Measurements from ENCODE around the gene SLC17A9. TPM values are rescaled to one million over a fixed set of nuclear protein-coding genes. Genes with fewer than 3 reads are reported as not detected.

Gene SLC17A9
- total and polyA plus RNA-seq, 7 donors = 0.32 to 1.0 (median 0.88) TPM

DNA sequence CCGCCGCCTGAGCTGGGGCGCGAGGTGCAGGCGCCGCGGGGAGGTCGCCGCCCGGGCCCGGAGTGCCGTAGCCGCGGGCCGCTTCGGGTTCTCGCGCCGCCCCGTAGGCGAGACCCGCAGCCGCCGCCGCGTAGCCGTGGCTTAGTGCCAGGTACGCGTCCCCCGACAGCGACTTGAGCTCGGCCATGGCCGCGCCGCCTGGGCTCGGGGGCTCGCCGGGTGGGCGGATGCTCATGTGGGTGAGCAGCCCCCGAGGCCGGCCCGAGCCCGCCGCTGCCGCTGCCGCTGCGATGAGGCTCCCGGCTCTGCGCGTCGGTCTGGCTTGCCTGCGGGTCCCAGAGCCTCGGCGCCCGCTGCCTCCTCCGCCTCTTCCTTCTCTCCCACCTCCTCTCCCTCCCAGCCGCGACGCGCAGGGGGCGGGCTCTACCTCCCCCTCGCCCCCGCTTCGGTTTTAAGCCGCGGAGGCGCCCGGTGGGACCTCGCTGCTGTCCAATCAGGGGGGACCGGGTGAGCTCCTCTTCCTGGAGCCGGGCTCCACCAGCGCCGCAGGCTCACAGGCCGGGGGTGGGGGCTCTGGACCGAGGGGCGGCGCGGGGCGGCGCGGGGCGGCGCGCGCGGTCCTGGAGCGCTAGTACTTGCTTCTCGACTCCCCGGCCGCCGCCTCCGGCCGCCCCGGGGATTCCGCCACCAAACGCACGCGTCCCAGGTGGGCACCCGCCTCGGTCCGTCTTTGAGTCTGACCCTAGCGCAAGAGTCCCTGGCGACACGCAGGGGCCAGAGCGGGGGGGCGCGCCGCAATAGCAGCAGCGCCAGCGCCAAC lies 54.2 kb downstream of the SLC17A9 start, which contains the start of gene BHLHE23:
Gene BHLHE23, minus strand, starts transcription at position 425 of the 820 bp plus-strand sequence. Its CDS starts 190 bp downstream, at position 235.
- no peak for DNase-seq
- no peaks in the 10 kb centered on the region for H3K4me1 ChIP-seq

DNA sequence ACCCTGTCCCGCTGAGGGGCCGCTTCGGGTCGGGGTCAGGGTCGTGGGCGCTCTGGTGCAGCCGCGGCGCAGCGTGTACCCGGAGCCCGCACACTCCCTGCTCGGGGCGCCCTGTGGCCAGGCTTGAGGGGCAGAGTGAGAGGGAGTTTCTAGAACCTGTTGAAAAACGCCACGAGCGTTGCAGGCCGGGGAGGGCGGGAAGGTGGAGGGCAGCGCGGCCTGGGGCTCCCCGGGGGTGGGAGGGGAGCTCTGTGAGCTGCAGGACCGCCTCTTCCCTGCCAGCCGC lies 54.8 kb downstream of the SLC17A9 start:
- ATAC-seq (no peak), DNase-seq (no peak)
- Histone ChIP-seq H3K4me3 (no peak overlapping the region), H3K27me3 (ENCODE audit: insufficient read depth in 3 of 3, low read length in 2 of 3) (peaks cover 0 to 99% (median 43%) of the 10 kb centered on the region in 3 donors), H3K27ac (no peak overlapping the region), H3K36me3 (ENCODE audit: insufficient read depth in 1 of 2, low read depth in 1 of 2) (no peaks in the 10 kb centered on the region), H3K4me1 (no peaks in the 10 kb centered on the region), H3K9me3 (no peaks in the 10 kb centered on the region)
- WGBS, 3 donors = 2 to 6% (median 4%) methylated on average over 19 to 24 of the region's 24 CpGs
- TF ChIP-seq, protein P1, sequence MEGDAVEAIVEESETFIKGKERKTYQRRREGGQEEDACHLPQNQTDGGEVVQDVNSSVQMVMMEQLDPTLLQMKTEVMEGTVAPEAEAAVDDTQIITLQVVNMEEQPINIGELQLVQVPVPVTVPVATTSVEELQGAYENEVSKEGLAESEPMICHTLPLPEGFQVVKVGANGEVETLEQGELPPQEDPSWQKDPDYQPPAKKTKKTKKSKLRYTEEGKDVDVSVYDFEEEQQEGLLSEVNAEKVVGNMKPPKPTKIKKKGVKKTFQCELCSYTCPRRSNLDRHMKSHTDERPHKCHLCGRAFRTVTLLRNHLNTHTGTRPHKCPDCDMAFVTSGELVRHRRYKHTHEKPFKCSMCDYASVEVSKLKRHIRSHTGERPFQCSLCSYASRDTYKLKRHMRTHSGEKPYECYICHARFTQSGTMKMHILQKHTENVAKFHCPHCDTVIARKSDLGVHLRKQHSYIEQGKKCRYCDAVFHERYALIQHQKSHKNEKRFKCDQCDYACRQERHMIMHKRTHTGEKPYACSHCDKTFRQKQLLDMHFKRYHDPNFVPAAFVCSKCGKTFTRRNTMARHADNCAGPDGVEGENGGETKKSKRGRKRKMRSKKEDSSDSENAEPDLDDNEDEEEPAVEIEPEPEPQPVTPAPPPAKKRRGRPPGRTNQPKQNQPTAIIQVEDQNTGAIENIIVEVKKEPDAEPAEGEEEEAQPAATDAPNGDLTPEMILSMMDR (IDR thresholded peaks at IDR 0.05) = no peak
- intact Hi-C loops (cut with DNase I) = loop anchor here in 1 of 2 donors (5.0 kb wide), 1 partner anchor 135 kb away; no protein-coding TSS in a partner anchor

More for the DNA sequence above, 54.2 kb downstream of the SLC17A9 start, which contains the start of gene BHLHE23:
- intact Hi-C loops (cut with DNase I) = loop anchor here in 1 of 2 donors (5.0 kb wide), 1 partner anchor 134 kb away; no protein-coding TSS in a partner anchor
- Histone ChIP-seq H3K27ac (no peak within 1 kb of the TSS), H3K27me3 (ENCODE audit: insufficient read depth in 3 of 3, low read length in 2 of 3) (peaks cover 0 to 100% (median 43%) of the 10 kb centered on the region in 3 donors), H3K9me3 (no peaks in the 10 kb centered on the region), H3K36me3 (ENCODE audit: insufficient read depth in 1 of 2, low read depth in 1 of 2) (no peaks in the 10 kb centered on the region), H3K4me3 (no peak within 1 kb of the TSS)
- no peak for ATAC-seq
- TF ChIP-seq, protein P1 (IDR thresholded peaks at IDR 0.05) = no peak
- 1 to 2% (median 1%) methylated on average over 68 to 110 of the region's 110 CpGs for WGBS, 3 donors

DNA sequence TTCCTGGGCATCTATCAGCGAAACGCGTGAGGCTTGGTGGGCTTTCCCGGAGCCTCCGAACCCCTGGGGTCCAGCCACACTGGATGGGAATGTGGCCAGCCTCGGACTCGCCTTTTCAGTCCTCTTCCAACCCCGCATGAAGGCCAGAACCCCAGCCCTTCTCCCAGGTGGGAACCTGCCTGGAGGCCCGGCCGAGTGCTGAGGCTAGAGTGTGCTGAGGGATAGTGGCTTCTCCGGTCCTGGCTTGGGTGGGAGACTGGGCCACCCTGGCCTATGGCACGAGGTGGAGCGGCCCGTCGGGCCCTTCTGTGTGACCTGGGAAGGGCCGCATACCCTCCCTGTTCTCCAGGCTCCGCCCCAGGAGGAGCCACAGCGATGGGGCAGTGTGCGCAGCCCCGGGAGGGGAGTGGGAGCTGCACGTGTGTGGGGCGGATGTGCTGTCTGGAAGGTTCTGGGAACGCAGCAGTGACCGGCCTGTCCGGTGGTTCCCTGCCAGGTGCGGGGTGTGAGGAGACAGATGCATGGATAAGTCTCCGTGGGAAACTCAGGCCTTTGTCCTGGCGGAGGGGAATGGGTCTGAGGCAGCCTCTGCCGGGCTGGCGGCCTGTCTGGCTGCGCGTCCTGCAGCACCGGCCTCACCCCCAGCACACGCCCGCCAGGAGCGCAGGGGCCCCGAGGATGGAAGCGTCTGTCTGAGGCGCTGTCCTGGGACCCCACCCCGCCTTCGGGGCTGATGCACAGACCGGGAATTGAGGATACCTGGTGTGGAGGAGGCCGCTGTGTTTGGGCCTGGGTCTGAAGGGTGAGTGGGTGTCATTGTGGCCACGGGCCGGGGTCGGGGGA lies 55.4 kb downstream of the SLC17A9 start:
- WGBS, 3 donors = 20 to 27% (median 21%) methylated on average over 31 to 46 of the region's 46 CpGs
- TF ChIP-seq, protein P1 (IDR thresholded peaks at IDR 0.05) = no peak
- intact Hi-C loops (cut with DNase I) = loop anchor here (1.0 to 5.0 kb wide), 4 partner anchors 36 to 136 kb away; no protein-coding TSS in a partner anchor

DNA sequence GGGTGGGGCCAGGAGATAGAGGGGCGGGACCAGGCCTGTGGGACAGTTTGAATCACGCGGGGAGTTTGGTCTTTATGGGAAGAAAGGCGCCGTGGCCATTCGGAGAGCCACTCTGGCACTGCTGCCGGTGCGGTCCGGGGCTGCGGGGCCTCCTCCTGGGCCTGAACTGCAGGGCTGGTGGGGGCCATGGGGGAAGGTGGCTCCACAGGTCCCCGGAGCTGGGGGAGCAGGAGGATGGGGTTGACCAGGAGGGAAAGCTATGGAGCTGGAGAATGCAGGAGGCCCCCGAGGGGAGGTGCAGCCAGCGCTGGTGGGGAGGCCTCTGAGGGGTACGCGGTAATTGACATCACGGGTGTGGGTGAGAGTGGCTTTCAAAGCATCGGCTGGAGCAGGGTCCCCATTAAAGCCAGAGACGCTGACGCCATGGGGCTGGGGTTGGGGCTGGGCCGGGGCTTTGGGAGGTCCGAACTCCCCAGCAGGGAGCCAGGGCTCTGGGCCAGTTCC lies 56.1 kb downstream of the SLC17A9 start:
- peak overlapping the region; percentile 32 for H3K4me3 ChIP-seq
- peaks cover 0 to 99% (median 44%) of the 10 kb centered on the region in 3 donors for H3K27me3 ChIP-seq (ENCODE audit: insufficient read depth in 3 of 3, low read length in 2 of 3)
- peak in 3 of 4 donors; percentile 6 to 42 (median 15) for ATAC-seq
- no peak overlapping the region for H3K27ac ChIP-seq
- peaks cover 6% of the 10 kb centered on the region for H3K9me3 ChIP-seq
- no peaks in the 10 kb centered on the region for H3K4me1 ChIP-seq
- TF ChIP-seq, protein P1 (IDR thresholded peaks at IDR 0.05) = no peak
- no peak for DNase-seq
- 16 to 23% (median 19%) methylated on average over 20 to 21 of the region's 21 CpGs for WGBS, 3 donors
- intact Hi-C loops (cut with DNase I) = loop anchor here (1.0 to 5.0 kb wide), 4 partner anchors 36 to 136 kb away; no protein-coding TSS in a partner anchor
- H3K36me3 ChIP-seq (ENCODE audit: insufficient read depth in 1 of 2, low read depth in 1 of 2) = no peaks in the 10 kb centered on the region

More for the DNA sequence above, 55.4 kb downstream of the SLC17A9 start:
- Histone ChIP-seq H3K36me3 (ENCODE audit: insufficient read depth in 1 of 2, low read depth in 1 of 2) (no peaks in the 10 kb centered on the region), H3K9me3 (no peaks in the 10 kb centered on the region), H3K4me3 (no peak overlapping the region), H3K27me3 (ENCODE audit: insufficient read depth in 3 of 3, low read length in 2 of 3) (peaks cover 0 to 99% (median 46%) of the 10 kb centered on the region in 3 donors), H3K27ac (no peak overlapping the region), H3K4me1 (no peaks in the 10 kb centered on the region)
- no peak for ATAC-seq
- no peak for DNase-seq

All from psoas muscle (tissue), 8 donors.